GM12878 (cell line): ENCODE data around the gene RASSF8. TPM values are rescaled to one million over a fixed set of nuclear protein-coding genes. Genes with fewer than 3 reads are reported as not detected.

ENCODE experiments used
- ATAC-seq: fragments of 200-7000 bp; cut with Tn5 transposase; 3 replicates; pipeline ENCODE4 v1.9.1; 2020; ENCODE audit warnings: mild to moderate bottlenecking, moderate library complexity
- BruUV-seq: library from RNA; stranded (reverse); fragments of 400-500 nt; replicated peaks from 2 replicates; lab custom pipeline; 2021; lab: Mats Ljungman, UMichigan
- CTCF ChIA-PET: fragments of 300-600 bp; sonication (Branson Sonifier 250); formaldehyde crosslinking; extraction: SDS; loops from one replicate; lab custom pipeline; 2021; ENCODE audit warnings: inconsistent platforms; lab: Yijun Ruan, JAX
- POLR2A ChIA-PET: fragments of 350-600 bp; formaldehyde crosslinking; extraction: SDS; loops from one replicate; lab custom pipeline; 2021; ENCODE audit warnings: inconsistent platforms; lab: Charles Lee
- RAD21 ChIA-PET: fragments of 300-600 bp; sonication (Branson Sonifier 250); formaldehyde crosslinking; loops from one replicate; lab custom pipeline; 2023; ENCODE audit warnings: antibody characterized with exemption; ENCODE audit not compliant: unreplicated experiment; lab: Charles Lee
- SMC1A ChIA-PET: fragments of 300-600 bp; sonication (Branson Sonifier 250); formaldehyde crosslinking; loops from one replicate; lab custom pipeline; 2023; ENCODE audit not compliant: unreplicated experiment, uncharacterized antibody; lab: Charles Lee
- DNase-seq: peaks from one replicate; pipeline ENCODE4 v3.0.0-alpha.2; 2011; ENCODE audit warnings: low read depth, low spot score
- FAIRE-seq: peaks from 3 replicates; lab custom pipeline; 2011; peaks lifted over from hg19 to GRCh38; lab: Jason Lieb, UNC
- H2AFZ ChIP-seq: 2 replicates; pipeline ENCODE4 v1.6.0; 2011; ENCODE audit warnings: low read depth, low read length, control low read depth; ENCODE audit not compliant: control insufficient read depth
- H3K27ac ChIP-seq: 2 replicates; pipeline ENCODE4 v1.5.1; 2011; ENCODE audit warnings: control low read depth; ENCODE audit not compliant: control insufficient read depth, insufficient read depth
- H3K27me3 ChIP-seq, 2 experiments: replicated peaks in 1 of 2; 2 replicates each; pipeline versions ENCODE4 v1.6.0 to v1.6.1; 2011; ENCODE audit warnings: low read length in 1 of 2; ENCODE audit not compliant: control insufficient read depth in 2 of 2, insufficient read depth in 2 of 2
- H3K36me3 ChIP-seq, 2 experiments: 2 replicates each; pipeline ENCODE4 v1.5.1; 2011; ENCODE audit warnings: low read length in 1 of 2; ENCODE audit not compliant: control insufficient read depth in 2 of 2, insufficient read depth in 2 of 2
- H3K4me1 ChIP-seq: 2 replicates; pipeline ENCODE4 v1.6.1; 2011; ENCODE audit warnings: mild to moderate bottlenecking, low read length, moderate library complexity, mixed read lengths; ENCODE audit not compliant: control insufficient read depth, insufficient read depth
- H3K4me2 ChIP-seq: 2 replicates; pipeline ENCODE4 v1.6.0; 2011; ENCODE audit warnings: control low read depth; ENCODE audit not compliant: control insufficient read depth, insufficient read depth
- H3K4me3 ChIP-seq: fragments of 200-600 bp; sonication (generic); 2 replicates; pipeline ENCODE4 v1.5.1; 2016
- H3K79me2 ChIP-seq: 2 replicates; pipeline ENCODE4 v1.6.0; 2011; ENCODE audit warnings: low read length; ENCODE audit not compliant: control insufficient read depth, insufficient read depth
- H3K9ac ChIP-seq: 2 replicates; pipeline ENCODE4 v1.8.0; 2011; ENCODE audit warnings: low read length, control low read depth, mixed read lengths; ENCODE audit not compliant: control insufficient read depth, insufficient read depth
- H3K9me3 ChIP-seq: replicated peaks from 3 replicates; pipeline ENCODE4 v1.5.1; 2011; ENCODE audit warnings: mild to moderate bottlenecking, low read length; ENCODE audit not compliant: control insufficient read depth, insufficient read depth
- H4K20me1 ChIP-seq: 2 replicates; pipeline ENCODE4 v1.6.0; 2011; ENCODE audit not compliant: control insufficient read depth, insufficient read depth
- CHD2 ChIP-seq: IDR thresholded peaks from 2 replicates; pipeline ENCODE4 v1.6.1; 2011; ENCODE audit warnings: low read depth, low read length, improper control_type of control experiment, borderline replicate concordance
- ETV6 ChIP-seq, 2 experiments: fragments of 450-650 bp in 1 of 2; IDR thresholded peaks in 1 of 2; conservative IDR thresholded peaks in 1 of 2; 2 replicates each; pipeline ENCODE4 v1.6.1; 2014; ENCODE audit warnings: antibody characterized with exemption in 1 of 2, borderline replicate concordance in 1 of 2, low read depth in 1 of 2, mild to moderate bottlenecking in 1 of 2, moderate library complexity in 1 of 2
- HDAC6 ChIP-seq: fragments of 200-600 bp; sonication (generic); IDR thresholded peaks from one replicate; pipeline ENCODE4 v1.8.0; 2017; ENCODE audit warnings: antibody characterized with exemption; ENCODE audit not compliant: unreplicated experiment
- IKZF1 ChIP-seq: fragments of 450-650 bp; conservative IDR thresholded peaks from 2 replicates; pipeline ENCODE4 v1.6.1; 2017; ENCODE audit warnings: antibody characterized with exemption, mild to moderate bottlenecking
- IKZF2 ChIP-seq, 2 experiments: fragments of 450-650 bp; IDR thresholded peaks; 2 replicates each; pipeline ENCODE4 v1.6.1; 2017; ENCODE audit warnings: mild to moderate bottlenecking in 2 of 2, moderate library complexity in 2 of 2
- IRF4 ChIP-seq: IDR thresholded peaks from 2 replicates; pipeline ENCODE4 v1.6.1; 2011; ENCODE audit warnings: low read depth, low read length
- MEF2A ChIP-seq: IDR thresholded peaks from 2 replicates; pipeline ENCODE4 v1.6.1; 2011; ENCODE audit warnings: low read depth, mild to moderate bottlenecking, low read length, moderate library complexity; ENCODE audit not compliant: insufficient read depth
- NFIC ChIP-seq: IDR thresholded peaks from 2 replicates; pipeline ENCODE4 v1.6.1; 2012; ENCODE audit warnings: low read depth, mild to moderate bottlenecking, inconsistent platforms, low read length, moderate library complexity
- NFYB ChIP-seq: IDR thresholded peaks from 2 replicates; pipeline ENCODE4 v1.6.1; 2011; ENCODE audit warnings: low read depth, mild to moderate bottlenecking, low read length, improper control_type of control experiment, moderate library complexity; ENCODE audit not compliant: insufficient read depth
- PML ChIP-seq: IDR thresholded peaks from 2 replicates; pipeline ENCODE4 v1.6.1; 2012; ENCODE audit warnings: low read length, inconsistent platforms
- POLR2AphosphoS5 ChIP-seq: IDR thresholded peaks from 2 replicates; pipeline ENCODE4 v1.6.1; 2011; ENCODE audit warnings: mild to moderate bottlenecking, low read length, inconsistent platforms
- RB1 ChIP-seq: fragments of 450-650 bp; formaldehyde crosslinking; IDR thresholded peaks from 2 replicates; pipeline ENCODE4 v1.6.1; 2017; ENCODE audit warnings: mild to moderate bottlenecking, borderline replicate concordance
- SREBF1 ChIP-seq: IDR thresholded peaks from 2 replicates; pipeline ENCODE4 v1.6.1; 2012; ENCODE audit warnings: mild to moderate bottlenecking, low read length
- SUPT20H ChIP-seq: IDR thresholded peaks from 2 replicates; pipeline ENCODE4 v1.6.1; 2011; ENCODE audit warnings: low read depth, mild to moderate bottlenecking, low read length, moderate library complexity, borderline replicate concordance; ENCODE audit not compliant: control insufficient read depth
- WGBS: methylation state at CpG from one replicate; pipeline ENCODE4 v1.1.6; 2016; ENCODE audit warnings: low lambda C conversion rate; ENCODE audit not compliant: insufficient replicate concordance, insufficient coverage; ENCODE audit errors: missing lambda C conversion rate; 5-methylcytosine and 5-hydroxymethylcytosine counted together
- in situ Hi-C: fragments of 300-500 bp; cut with MboI; formaldehyde crosslinking; loops from 9 replicates; pipeline ENCODE4 v1.14.3; 2018; ENCODE audit warnings: mixed read lengths
- intact Hi-C: fragments of 100-400 bp; cut with micrococcal nuclease; formaldehyde crosslinking; loops from one replicate; pipeline ENCODE4 v1.14.2; 2022; ENCODE audit not compliant: unreplicated experiment
- polyA plus RNA-seq, 11 experiments: library from polyadenylated mRNA; depleted of rRNA in 4 of 11; unstranded in 6 of 11; stranded (reverse) in 5 of 11; fragments of >200 nt; fragmentation: Nextera tagmentation in 4 of 11; fragmentation: Illumina TruSeq in 1 of 11; extraction: Ambion mirVana in 4 of 11; extraction: Trizol in 1 of 11; gene quantifications; 1 replicate in 1 of 11; 2 replicates in 10 of 11; pipeline versions ENCODE4 v1.2.1 to v1.2.3, GENCODE V29; 2011 to 2016; ENCODE audit warnings: inconsistent platforms in 2 of 11, missing spikeins in 2 of 11, low read depth in 1 of 11
- total RNA-seq, 4 experiments: library from RNA; depleted of rRNA in 3 of 4; stranded (reverse); fragments of >200 nt in 3 of 4; fragmentation: Illumina TruSeq in 1 of 4; extraction: Trizol in 1 of 4; gene quantifications; 2 replicates each; pipeline versions ENCODE4 v1.2.1 to v1.2.3, GENCODE V29; 2013 to 2021
- TF ChIP-seq, protein P1 (sequence below): IDR thresholded peaks from 2 replicates; pipeline ENCODE4 v1.6.1; 2012; ENCODE audit warnings: low read depth, low read length, improper control_type of control experiment
- TF ChIP-seq, protein P2 (sequence below): IDR thresholded peaks from 2 replicates; pipeline ENCODE4 v1.6.1; 2012; ENCODE audit warnings: low read depth, low read length, improper control_type of control experiment
- TF ChIP-seq, protein P3 (sequence below): fragments of 450-650 bp; IDR thresholded peaks from 2 replicates; pipeline ENCODE4 v1.6.1; 2016; ENCODE audit warnings: mild to moderate bottlenecking, moderate library complexity, borderline replicate concordance
- TF ChIP-seq, protein P4 (sequence below): fragments of 450-650 bp; IDR thresholded peaks from 2 replicates; pipeline ENCODE4 v1.6.1; 2016; ENCODE audit warnings: mild to moderate bottlenecking

The RASSF8 gene
- total and polyA plus RNA-seq, 10 of the 15 experiments (the other 5 are each of a cell fraction or from before 2014, with no cell fraction given) = 0.06 to 0.18 (median 0.08) TPM; not detected in 6

DNA sequence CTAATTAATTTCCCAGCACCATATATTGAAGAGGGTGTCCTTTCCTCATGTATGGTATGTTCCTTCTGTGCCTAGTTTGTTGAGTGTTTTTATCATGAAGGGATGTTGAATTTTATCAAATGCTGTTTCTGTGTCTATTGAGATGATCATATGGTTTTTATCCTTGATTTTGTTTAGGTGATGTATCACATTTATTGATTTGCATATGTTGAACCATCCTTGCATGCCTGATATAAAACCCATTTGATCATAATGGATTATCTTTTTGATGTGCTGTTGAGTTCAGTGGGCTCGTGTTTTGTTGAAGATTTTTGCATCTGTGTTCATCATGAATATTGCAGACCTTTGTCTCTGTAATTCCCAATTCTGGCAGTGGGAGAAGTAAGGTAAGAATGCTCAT lies 44.6 kb downstream of the RASSF8 start:
- Histone ChIP-seq H3K4me2 (no peak overlapping the region), H3K9ac (no peak overlapping the region), H3K9me3 (no peaks in the 10 kb centered on the region), H4K20me1 (no peaks in the 10 kb centered on the region), H3K27ac (no peak overlapping the region), H3K79me2 (no peaks in the 10 kb centered on the region), H3K4me1 (no peaks in the 10 kb centered on the region), H2AFZ (no peak overlapping the region), H3K36me3 (no peaks in the 10 kb centered on the region), H3K4me3 (no peak overlapping the region), H3K27me3 (no peaks in the 10 kb centered on the region; a peak in 1 of 4 replicates)
- BruUV-seq = no TSS peak
- CTCF ChIA-PET = no interaction called here
- intact Hi-C loops = no loop called here
- no peak for DNase-seq
- SMC1A ChIA-PET = interaction anchor here (0.6 kb wide), 1 partner anchor 13 kb away, joined by 4 read pairs; no protein-coding TSS in a partner anchor
- no peak for FAIRE-seq
- in situ Hi-C loops = no loop called here
- WGBS = 0% methylated on average over 1 of the region's 1 CpG
- ATAC-seq = no peak
- RAD21 ChIA-PET = no interaction called here
- TF ChIP-seq, protein P1, sequence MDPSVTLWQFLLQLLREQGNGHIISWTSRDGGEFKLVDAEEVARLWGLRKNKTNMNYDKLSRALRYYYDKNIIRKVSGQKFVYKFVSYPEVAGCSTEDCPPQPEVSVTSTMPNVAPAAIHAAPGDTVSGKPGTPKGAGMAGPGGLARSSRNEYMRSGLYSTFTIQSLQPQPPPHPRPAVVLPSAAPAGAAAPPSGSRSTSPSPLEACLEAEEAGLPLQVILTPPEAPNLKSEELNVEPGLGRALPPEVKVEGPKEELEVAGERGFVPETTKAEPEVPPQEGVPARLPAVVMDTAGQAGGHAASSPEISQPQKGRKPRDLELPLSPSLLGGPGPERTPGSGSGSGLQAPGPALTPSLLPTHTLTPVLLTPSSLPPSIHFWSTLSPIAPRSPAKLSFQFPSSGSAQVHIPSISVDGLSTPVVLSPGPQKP = no peak
- TF ChIP-seq IKZF1 (no peak), CHD2 (no peak), ETV6 (conservative IDR thresholded peaks at IDR 0.05 in 1 of 2, IDR thresholded peaks at IDR 0.05 in 1 of 2; ENCODE audit: borderline replicate concordance in 1 of 2, low read depth in 1 of 2) (no peak), NFYB (no peak), SUPT20H (no peak), NFIC (no peak), POLR2AphosphoS5 (no peak), IKZF2 (IDR thresholded peaks at IDR 0.05) (no peak), PML (no peak), SREBF1 (no peak), HDAC6 (no peak), RB1 (no peak), MEF2A (no peak), IRF4 (no peak)
- TF ChIP-seq, protein P2, sequence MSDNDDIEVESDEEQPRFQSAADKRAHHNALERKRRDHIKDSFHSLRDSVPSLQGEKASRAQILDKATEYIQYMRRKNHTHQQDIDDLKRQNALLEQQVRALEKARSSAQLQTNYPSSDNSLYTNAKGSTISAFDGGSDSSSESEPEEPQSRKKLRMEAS = no peak
- TF ChIP-seq, protein P3, sequence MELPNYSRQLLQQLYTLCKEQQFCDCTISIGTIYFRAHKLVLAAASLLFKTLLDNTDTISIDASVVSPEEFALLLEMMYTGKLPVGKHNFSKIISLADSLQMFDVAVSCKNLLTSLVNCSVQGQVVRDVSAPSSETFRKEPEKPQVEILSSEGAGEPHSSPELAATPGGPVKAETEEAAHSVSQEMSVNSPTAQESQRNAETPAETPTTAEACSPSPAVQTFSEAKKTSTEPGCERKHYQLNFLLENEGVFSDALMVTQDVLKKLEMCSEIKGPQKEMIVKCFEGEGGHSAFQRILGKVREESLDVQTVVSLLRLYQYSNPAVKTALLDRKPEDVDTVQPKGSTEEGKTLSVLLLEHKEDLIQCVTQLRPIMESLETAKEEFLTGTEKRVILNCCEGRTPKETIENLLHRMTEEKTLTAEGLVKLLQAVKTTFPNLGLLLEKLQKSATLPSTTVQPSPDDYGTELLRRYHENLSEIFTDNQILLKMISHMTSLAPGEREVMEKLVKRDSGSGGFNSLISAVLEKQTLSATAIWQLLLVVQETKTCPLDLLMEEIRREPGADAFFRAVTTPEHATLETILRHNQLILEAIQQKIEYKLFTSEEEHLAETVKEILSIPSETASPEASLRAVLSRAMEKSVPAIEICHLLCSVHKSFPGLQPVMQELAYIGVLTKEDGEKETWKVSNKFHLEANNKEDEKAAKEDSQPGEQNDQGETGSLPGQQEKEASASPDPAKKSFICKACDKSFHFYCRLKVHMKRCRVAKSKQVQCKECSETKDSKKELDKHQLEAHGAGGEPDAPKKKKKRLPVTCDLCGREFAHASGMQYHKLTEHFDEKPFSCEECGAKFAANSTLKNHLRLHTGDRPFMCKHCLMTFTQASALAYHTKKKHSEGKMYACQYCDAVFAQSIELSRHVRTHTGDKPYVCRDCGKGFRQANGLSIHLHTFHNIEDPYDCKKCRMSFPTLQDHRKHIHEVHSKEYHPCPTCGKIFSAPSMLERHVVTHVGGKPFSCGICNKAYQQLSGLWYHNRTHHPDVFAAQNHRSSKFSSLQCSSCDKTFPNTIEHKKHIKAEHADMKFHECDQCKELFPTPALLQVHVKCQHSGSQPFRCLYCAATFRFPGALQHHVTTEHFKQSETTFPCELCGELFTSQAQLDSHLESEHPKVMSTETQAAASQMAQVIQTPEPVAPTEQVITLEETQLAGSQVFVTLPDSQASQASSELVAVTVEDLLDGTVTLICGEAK = no peak
- TF ChIP-seq, protein P4, sequence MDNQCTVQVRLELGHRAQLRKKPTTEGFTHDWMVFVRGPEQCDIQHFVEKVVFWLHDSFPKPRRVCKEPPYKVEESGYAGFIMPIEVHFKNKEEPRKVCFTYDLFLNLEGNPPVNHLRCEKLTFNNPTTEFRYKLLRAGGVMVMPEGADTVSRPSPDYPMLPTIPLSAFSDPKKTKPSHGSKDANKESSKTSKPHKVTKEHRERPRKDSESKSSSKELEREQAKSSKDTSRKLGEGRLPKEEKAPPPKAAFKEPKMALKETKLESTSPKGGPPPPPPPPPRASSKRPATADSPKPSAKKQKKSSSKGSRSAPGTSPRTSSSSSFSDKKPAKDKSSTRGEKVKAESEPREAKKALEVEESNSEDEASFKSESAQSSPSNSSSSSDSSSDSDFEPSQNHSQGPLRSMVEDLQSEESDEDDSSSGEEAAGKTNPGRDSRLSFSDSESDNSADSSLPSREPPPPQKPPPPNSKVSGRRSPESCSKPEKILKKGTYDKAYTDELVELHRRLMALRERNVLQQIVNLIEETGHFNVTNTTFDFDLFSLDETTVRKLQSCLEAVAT = no peak
- POLR2A ChIA-PET = no interaction called here
